ENCODE data around the gene FN3KRP.
"Not testable (repeated sequence)": the region's sequence is repeated elsewhere in the genome, so short reads cannot be mapped to it uniquely, and the experiment has no call there.

The FN3KRP gene

GRCh38 chr17:82745524-82745923 lies 29.0 kb downstream of the FN3KRP start:
- no peak for DNase-seq

DNA sequence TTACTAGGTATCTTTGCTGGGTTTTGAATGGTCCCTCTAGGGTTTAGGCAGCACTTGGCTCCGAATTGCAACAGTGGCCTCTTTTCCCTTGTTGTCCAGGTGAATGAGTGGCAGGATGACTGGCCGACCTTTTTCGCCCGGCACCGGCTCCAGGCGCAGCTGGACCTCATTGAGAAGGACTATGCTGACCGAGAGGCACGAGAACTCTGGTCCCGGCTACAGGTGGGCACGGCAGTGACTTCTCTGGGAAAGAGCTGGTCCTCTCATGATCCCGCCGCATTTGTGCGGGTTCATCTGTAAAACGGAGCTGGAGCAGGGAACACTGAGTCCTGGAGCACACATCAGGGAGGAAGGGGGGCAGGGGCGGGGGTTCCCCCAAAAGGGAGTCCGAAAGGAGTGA lies 32.2 kb downstream of the FN3KRP start:
- DNase-seq, result no peak

DNA sequence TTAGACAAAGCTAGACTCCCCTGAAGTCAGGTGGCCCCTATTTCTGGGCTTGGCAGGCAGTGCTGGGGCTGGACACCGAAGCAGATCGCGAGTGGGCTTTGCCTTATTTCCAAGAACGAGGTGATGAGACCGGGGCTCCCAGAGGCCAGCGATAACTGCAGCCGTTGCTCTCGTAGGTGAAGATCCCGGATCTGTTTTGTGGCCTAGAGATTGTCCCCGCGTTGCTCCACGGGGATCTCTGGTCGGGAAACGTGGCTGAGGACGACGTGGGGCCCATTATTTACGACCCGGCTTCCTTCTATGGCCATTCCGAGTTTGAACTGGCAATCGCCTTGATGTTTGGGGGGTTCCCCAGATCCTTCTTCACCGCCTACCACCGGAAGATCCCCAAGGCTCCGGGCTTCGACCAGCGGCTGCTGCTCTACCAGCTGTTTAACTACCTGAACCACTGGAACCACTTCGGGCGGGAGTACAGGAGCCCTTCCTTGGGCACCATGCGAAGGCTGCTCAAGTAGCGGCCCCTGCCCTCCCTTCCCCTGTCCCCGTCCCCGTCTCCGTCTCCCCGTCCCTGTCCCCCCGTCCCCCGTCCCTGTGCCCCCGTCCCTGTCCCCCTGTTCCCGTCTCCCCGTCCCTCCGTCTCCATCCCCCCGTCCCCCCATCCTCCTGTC lies 33.9 kb downstream of the FN3KRP start:
- no peak for DNase-seq

DNA sequence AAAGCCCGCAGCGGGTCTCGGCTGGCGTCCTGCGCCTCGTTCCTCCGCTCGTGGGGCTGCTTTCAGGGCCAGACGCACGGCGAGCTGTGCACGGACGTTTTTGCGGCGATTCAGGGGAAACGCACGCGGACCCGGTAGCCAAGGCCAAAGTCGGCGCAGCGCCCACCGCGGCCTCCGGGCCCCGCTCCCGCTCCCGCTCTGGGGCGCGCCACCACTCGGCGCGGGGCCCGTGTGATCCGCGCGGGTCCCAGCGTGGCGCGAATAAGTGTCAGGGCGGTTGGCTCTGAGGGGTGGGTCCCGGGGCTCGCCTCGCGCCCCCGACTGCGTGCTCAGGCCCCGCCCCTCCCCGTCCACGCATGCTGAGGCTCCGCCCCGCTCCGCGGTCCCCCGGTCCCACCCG lies 34.7 kb downstream of the FN3KRP start:
- no peak for DNase-seq

DNA sequence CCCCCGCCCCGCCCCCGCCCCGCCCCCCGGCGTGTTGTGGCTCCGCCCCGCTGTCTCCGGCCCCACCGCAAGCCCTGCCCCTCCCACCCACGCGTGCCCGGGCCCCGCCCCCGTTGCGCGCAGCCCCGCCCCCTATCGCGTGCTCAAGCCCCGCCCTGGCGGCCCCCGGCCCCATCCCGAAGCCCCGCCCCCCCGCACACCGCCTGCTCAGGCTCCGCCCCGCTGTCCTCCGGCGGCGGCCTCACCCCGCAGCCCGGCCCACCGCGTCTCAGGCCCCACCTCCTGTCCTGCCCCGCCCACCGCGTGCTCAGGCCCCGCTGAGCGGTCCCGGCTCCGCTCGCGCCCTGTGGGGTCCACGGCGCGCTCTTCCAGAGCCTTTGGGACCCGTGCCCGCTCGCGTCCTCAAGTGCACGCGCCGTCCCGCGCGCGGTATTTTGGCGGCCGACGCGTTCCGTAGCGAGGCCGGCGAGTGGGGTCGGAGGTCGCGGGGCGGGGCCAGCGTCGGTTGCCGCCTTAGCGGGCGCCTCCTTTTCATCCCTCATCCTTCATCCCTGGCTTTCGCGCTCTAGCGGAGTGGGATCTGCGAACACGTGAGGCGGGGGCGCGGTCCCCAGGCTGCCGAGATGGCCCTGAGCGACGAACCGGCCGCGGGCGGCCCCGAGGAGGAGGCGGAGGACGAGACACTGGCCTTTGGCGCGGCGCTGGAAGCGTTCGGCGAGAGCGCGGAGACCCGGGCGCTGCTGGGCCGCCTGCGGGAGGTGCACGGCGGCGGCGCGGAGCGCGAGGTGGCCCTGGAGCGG lies 35.3 kb downstream of the FN3KRP start, which contains the start of gene TBCD:
TBCD (plus strand) TSS at position 495 of the 800 bp plus-strand sequence; CDS start at position 624, 129 bp downstream.
- peak; percentile 89 for DNase-seq

DNA sequence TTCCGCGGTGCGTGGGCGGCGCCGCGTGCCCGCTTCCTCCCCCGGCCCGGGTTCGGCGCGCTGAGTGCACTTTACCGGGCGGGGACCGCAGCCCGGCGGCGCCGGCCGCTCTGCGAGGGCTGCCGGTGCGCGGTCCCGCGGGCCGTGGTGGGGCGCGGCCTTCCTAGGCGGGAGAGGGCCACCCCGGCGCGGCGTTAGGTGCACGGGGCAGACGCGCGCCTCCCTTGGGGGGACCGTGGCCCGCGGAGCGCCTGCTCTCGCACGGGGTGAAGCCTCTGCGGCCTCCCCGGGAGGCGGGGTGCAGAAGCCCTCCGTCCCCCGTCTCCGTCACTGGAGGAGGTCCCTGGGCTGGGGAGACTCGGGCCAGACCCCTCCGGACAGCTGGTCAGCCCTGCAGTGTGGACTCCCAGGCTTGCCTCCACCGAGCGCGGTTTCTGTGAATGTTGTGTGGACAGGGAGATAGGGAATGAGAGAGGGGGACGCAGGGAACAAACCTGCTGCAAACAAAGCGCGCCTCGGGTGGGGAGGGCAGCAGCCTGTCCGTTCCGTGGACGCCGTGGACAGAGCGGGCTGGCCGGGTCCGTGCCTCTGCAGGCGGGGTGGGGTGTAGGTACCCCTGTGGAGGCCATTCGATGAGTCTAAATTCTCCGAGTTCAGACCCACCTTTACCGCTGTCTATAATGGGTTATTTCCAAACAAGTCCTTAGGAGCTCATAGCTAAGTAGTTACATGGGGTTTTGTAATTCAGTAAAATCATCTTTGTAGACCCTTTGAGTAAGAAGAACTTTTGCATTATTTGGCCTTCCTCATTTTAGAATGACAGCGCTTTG lies 36.1 kb downstream of the FN3KRP start:
- peak; percentile 58 for DNase-seq

- DNase-seq, result no peak
These were observed 36.6 kb downstream of the FN3KRP start for GRCh38 chr17:82753201-82753464.

- DNase-seq, result no peak
These were observed 38.0 kb downstream of the FN3KRP start for GRCh38 chr17:82754297-82755208.

DNA sequence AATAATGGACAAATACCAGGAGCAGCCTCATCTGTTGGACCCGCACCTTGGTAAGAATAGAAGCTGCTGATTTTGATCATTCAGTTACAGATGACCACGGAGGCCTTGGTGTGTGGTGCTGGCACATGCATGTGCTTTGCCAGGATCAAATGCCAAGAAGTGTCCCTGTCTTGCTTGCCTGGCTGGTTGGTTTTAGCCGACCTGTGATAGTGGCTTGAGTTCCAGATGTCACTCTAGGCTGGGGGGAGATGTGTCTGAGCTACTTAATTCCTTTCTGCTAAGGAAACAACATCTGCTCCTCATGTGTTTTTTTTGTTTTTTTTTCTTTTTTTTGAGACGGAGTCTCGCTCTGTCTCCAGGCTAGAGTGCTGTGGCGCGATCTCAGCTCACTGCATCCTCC lies 39.7 kb downstream of the FN3KRP start:
- DNase-seq, result no peak

DNA sequence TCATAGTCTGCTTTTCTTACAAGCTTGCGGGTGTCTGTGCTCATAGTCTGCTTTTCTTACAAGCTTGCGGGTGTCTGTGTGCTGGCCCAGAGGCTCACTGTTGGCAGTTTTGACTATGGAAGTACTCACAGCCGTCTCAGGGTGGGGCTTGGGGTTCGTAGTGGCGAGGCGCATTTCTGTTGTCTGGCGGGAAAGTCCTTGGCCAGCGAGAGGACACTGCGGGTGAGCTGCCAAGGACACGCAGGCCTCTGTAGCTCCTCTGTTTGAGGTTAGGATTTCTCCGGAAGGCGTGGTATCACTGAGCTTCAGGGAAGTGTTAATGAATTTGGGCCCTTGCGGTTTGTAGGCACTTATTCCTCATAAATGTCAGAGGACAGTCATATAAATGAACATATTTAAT lies 48.9 kb downstream of the FN3KRP start:
- DNase-seq, result no peak

DNA sequence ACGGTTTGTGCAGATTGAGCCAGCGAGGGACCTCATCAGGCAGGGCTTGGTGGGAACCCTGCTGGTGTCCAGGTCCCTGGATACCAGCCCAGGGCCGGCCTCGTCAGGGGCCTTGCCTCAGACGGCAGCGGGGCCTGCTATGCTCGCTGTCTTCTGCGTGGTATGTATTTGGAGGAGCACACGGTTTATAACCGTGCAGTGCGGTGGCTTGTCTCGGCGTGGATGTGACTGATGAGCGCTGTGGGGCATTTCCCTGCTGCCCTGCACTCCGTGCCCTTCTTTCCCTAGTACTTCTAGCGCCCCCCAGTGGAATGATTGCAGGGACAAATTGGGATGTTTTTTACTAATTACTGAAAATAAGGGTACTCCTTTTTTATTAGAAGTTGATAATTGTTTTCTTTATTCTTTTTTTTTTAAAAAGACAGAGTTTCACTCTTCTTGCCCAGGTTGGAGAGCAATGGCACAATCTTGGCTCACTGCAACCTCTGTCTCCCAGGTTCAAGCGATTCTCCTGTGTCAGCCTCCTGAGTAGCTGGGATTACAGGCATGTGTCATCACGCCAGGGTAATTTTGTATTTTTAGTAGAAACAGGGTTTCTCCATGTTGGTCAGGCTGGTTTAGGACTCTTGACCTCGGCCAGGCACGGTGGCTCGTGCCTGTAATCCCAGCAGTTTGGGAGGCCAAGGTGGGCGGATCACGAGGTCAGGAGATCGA lies 50.7 kb downstream of the FN3KRP start:
- no peak for DNase-seq

GRCh38 chr17:82769041-82769440 lies 52.5 kb downstream of the FN3KRP start:
- DNase-seq, result no peak

- no peak for DNase-seq
These were observed 55.5 kb downstream of the FN3KRP start for GRCh38 chr17:82772026-82772425.

GRCh38 chr17:82774456-82774855 lies 58.0 kb downstream of the FN3KRP start:
- DNase-seq, result not testable (repeated sequence)

DNA sequence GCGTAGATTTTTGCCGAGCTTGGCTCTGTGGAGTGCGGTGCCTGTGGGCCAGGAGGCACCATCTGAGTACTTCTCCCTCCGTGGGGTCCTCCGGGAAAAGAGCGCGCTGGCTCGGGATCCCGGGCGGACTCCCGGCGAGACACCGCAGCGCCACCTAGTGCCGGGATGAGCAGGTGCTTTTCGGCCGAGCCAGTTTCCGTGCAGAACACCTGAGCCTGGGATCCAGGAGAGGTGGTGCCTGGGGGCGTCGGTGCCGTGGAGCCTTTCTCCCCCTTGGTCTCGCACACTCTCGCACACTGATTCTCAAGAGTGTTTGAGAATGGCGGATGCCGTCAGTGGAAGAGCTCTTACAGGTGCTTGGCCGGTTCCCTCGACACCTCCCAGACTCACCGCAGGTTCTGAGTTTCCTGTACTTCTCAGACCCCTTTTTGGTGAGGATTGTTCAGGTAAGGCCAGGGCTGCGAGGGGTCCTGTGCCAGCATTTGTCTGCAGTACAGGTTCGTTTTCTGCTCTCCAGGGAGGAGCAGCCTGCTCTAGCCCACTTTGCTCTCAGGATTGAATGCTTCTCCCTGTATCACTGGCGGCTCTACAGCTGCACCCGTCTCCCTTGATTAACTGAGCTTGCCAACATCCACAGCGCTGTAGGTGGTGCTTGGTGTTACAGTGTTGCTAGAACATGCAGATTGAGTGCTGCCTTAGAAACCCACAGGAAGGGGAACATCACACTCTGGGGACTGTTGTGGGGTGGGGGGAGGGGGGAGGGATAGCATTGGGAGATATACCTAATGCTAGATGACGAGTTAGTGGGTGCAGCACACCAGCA lies 58.7 kb downstream of the FN3KRP start:
- no peak for DNase-seq

DNA sequence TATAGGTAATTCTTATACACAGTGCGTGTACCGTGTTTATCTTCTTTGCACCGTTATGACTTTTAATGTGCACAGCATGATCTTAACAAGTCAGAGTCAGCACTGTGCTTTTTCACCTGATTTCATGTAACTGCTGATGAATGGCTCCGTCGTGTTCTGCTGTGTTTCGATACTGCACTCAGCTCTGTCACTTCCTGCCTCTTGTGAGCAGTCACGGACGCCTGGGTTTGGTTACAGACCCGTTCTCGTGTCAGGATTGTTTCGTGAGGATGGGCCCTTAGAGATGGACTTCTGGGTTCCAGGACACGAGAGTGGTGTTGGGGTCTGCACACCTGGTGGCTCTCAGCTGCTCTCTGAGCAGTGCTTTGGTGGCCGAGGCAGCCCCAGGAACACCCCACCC lies 59.9 kb downstream of the FN3KRP start:
- DNase-seq, result no peak

All from activated gamma-delta T cell (primary cell).